ENCODE data around the gene CGRRF1.

Gene CGRRF1

GRCh38 chr14:54579621-54580020 lies 69.9 kb downstream of the CGRRF1 start:
- DNase-seq: peak; percentile 57 to 80 (median 75)

GRCh38 chr14:54580933-54581332 lies 71.2 kb downstream of the CGRRF1 start:
- no peak for DNase-seq

DNA sequence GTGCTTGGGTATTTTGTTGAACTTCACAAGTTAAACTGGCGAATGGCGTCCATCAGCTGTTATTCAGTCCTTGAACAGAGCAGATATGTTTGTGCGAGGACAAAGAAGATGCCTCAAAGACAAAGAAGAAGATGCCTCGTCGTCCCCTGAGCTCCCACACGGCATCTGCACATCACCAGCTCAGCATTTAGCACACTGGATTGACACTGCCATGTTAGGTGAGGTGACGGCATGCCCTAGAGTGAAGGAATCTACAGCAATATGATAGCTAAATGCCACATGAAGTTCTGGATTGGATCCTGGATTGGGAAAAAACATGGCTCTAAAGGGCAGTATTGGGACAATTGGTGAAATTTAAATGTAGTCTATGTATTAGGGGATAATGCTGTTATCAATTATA lies 72.6 kb downstream of the CGRRF1 start:
- no peak for DNase-seq

DNA sequence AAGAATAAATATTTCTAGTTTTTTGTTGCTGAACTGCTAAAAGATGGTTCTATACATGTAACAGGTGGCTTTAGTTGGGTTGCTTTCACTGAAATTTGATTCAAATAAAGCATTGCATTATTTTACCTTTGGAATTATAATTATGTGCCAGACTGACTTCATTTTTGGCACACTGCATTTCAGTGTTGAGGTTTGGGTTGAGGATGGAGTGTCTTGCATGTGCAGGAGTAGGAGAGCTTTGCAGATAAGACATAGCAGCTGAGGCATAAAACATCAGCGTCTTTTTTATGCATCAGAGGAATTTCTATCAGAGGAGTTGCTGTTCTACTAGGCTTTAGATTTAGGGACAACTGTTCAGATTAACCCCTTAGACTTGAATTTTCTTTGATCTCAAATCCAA lies 74.4 kb downstream of the CGRRF1 start:
- DNase-seq: no peak

DNA sequence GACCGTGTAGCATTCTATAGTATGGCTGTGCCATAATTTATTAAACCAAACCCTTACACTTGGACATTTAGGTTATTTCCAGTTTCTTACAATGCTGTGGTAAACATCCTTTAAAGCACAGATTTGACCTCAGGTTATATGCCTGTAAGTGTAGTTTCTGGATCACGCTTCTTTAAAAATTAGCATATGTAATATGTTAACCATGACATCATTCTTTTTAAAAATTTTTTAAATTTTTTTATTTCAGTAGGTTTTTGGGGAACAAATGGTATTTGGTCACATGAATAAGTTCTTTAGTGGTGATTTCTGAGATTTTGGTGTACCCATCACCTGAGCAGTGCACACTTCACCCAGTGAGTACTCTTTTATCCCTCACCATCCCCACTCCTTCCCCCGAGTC lies 75.5 kb downstream of the CGRRF1 start:
- DNase-seq: peak in 1 of 3 donors; percentile 29
